ENCODE data around the gene DNER. TPM values are rescaled to one million over a fixed set of nuclear protein-coding genes. Genes with fewer than 3 reads are reported as not detected.

The DNER gene
- total RNA-seq, 1 experiment from 2014 or later, result 3.7 TPM

- TF ChIP-seq CREM (CRISPR knock-in tag; IDR thresholded peaks at IDR 0.05) (no peak), ZNF396 (CRISPR knock-in tag; IDR thresholded peaks at IDR 0.05; ENCODE audit: borderline replicate concordance) (no peak), E2F4 (CRISPR knock-in tag; IDR thresholded peaks at IDR 0.05; ENCODE audit: borderline replicate concordance, low read depth) (no peak), ESRRA (CRISPR knock-in tag; IDR thresholded peaks at IDR 0.05; ENCODE audit: borderline replicate concordance) (no peak), TEAD1 (CRISPR knock-in tag; IDR thresholded peaks at IDR 0.05) (no peak), GRHL2 (CRISPR knock-in tag; IDR thresholded peaks at IDR 0.05; ENCODE audit: insufficient replicate concordance, severe bottlenecking) (no peak), ZNF423 (CRISPR knock-in tag; IDR thresholded peaks at IDR 0.05) (no peak)
- TF ChIP-seq, protein P1, sequence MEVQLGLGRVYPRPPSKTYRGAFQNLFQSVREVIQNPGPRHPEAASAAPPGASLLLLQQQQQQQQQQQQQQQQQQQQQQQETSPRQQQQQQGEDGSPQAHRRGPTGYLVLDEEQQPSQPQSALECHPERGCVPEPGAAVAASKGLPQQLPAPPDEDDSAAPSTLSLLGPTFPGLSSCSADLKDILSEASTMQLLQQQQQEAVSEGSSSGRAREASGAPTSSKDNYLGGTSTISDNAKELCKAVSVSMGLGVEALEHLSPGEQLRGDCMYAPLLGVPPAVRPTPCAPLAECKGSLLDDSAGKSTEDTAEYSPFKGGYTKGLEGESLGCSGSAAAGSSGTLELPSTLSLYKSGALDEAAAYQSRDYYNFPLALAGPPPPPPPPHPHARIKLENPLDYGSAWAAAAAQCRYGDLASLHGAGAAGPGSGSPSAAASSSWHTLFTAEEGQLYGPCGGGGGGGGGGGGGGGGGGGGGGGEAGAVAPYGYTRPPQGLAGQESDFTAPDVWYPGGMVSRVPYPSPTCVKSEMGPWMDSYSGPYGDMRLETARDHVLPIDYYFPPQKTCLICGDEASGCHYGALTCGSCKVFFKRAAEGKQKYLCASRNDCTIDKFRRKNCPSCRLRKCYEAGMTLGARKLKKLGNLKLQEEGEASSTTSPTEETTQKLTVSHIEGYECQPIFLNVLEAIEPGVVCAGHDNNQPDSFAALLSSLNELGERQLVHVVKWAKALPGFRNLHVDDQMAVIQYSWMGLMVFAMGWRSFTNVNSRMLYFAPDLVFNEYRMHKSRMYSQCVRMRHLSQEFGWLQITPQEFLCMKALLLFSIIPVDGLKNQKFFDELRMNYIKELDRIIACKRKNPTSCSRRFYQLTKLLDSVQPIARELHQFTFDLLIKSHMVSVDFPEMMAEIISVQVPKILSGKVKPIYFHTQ (CRISPR knock-in tag; IDR thresholded peaks at IDR 0.05), result no peak
- TF ChIP-seq, protein P2, sequence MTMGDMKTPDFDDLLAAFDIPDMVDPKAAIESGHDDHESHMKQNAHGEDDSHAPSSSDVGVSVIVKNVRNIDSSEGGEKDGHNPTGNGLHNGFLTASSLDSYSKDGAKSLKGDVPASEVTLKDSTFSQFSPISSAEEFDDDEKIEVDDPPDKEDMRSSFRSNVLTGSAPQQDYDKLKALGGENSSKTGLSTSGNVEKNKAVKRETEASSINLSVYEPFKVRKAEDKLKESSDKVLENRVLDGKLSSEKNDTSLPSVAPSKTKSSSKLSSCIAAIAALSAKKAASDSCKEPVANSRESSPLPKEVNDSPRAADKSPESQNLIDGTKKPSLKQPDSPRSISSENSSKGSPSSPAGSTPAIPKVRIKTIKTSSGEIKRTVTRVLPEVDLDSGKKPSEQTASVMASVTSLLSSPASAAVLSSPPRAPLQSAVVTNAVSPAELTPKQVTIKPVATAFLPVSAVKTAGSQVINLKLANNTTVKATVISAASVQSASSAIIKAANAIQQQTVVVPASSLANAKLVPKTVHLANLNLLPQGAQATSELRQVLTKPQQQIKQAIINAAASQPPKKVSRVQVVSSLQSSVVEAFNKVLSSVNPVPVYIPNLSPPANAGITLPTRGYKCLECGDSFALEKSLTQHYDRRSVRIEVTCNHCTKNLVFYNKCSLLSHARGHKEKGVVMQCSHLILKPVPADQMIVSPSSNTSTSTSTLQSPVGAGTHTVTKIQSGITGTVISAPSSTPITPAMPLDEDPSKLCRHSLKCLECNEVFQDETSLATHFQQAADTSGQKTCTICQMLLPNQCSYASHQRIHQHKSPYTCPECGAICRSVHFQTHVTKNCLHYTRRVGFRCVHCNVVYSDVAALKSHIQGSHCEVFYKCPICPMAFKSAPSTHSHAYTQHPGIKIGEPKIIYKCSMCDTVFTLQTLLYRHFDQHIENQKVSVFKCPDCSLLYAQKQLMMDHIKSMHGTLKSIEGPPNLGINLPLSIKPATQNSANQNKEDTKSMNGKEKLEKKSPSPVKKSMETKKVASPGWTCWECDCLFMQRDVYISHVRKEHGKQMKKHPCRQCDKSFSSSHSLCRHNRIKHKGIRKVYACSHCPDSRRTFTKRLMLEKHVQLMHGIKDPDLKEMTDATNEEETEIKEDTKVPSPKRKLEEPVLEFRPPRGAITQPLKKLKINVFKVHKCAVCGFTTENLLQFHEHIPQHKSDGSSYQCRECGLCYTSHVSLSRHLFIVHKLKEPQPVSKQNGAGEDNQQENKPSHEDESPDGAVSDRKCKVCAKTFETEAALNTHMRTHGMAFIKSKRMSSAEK (CRISPR knock-in tag; IDR thresholded peaks at IDR 0.05; ENCODE audit: borderline replicate concordance), result no peak
- Mint-ChIP-seq H3K4me3 (no peak overlapping the region), H3K9me3 (peaks cover 14% of the 10 kb centered on the region), H3K36me3 (peaks cover 3% of the 10 kb centered on the region), H3K4me1 (peaks cover 25% of the 10 kb centered on the region), H3K27ac (no peak overlapping the region; the same call in 1 of the 2 replicates), H3K27me3 (ENCODE audit: low read depth) (no peaks in the 10 kb centered on the region)
- ChIA-PET POLR2A (no interaction called here), CTCF (no interaction called here)
- DNase-seq (ENCODE audit: low spot score), result no peak
- no peak for ATAC-seq
These were observed 298.1 kb downstream of the DNER start for GRCh38 chr2:229416116-229416694.

GRCh38 chr2:229414631-229415030 lies 299.7 kb downstream of the DNER start:
- H3K36me3 Mint-ChIP-seq, result peaks cover 3% of the 10 kb centered on the region
- DNase-seq (ENCODE audit: low spot score), result no peak
- H3K27me3 Mint-ChIP-seq (ENCODE audit: low read depth), result no peaks in the 10 kb centered on the region
- peaks cover 14% of the 10 kb centered on the region for H3K9me3 Mint-ChIP-seq
- no peak for ATAC-seq
- CTCF ChIA-PET, result no interaction called here
- TF ChIP-seq ATF1 (CRISPR knock-in tag; IDR thresholded peaks at IDR 0.05) (no peak), ELF4 (CRISPR knock-in tag; IDR thresholded peaks at IDR 0.05; ENCODE audit: low read depth) (no peak), SP1 (CRISPR knock-in tag; conservative IDR thresholded peaks at IDR 0.05) (no peak), EMX1 (CRISPR knock-in tag; IDR thresholded peaks at IDR 0.05) (no peak), GRHL2 (CRISPR knock-in tag; IDR thresholded peaks at IDR 0.05; ENCODE audit: insufficient replicate concordance, severe bottlenecking) (no peak), PREB (CRISPR knock-in tag; IDR thresholded peaks at IDR 0.05; ENCODE audit: borderline replicate concordance) (no peak), MAX (CRISPR knock-in tag; IDR thresholded peaks at IDR 0.05) (no peak), CREM (CRISPR knock-in tag; IDR thresholded peaks at IDR 0.05) (no peak), MYBL2 (CRISPR knock-in tag; IDR thresholded peaks at IDR 0.05) (no peak), FOXK1 (CRISPR knock-in tag; IDR thresholded peaks at IDR 0.05) (no peak)
- TF ChIP-seq, protein P3, sequence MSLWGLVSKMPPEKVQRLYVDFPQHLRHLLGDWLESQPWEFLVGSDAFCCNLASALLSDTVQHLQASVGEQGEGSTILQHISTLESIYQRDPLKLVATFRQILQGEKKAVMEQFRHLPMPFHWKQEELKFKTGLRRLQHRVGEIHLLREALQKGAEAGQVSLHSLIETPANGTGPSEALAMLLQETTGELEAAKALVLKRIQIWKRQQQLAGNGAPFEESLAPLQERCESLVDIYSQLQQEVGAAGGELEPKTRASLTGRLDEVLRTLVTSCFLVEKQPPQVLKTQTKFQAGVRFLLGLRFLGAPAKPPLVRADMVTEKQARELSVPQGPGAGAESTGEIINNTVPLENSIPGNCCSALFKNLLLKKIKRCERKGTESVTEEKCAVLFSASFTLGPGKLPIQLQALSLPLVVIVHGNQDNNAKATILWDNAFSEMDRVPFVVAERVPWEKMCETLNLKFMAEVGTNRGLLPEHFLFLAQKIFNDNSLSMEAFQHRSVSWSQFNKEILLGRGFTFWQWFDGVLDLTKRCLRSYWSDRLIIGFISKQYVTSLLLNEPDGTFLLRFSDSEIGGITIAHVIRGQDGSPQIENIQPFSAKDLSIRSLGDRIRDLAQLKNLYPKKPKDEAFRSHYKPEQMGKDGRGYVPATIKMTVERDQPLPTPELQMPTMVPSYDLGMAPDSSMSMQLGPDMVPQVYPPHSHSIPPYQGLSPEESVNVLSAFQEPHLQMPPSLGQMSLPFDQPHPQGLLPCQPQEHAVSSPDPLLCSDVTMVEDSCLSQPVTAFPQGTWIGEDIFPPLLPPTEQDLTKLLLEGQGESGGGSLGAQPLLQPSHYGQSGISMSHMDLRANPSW (CRISPR knock-in tag; conservative IDR thresholded peaks at IDR 0.05; ENCODE audit: low read depth), result no peak
- H3K4me3 Mint-ChIP-seq, result no peak overlapping the region
- POLR2A ChIA-PET, result no interaction called here
- peaks cover 24% of the 10 kb centered on the region for H3K4me1 Mint-ChIP-seq
- H3K27ac Mint-ChIP-seq, result no peak overlapping the region

All from WTC11 (cell line).